HG03159 (cell line): ENCODE results near the gene SLC26A1.
"Not testable (repeated sequence)": the region's sequence is repeated elsewhere in the genome, so short reads cannot be mapped to it uniquely, and the experiment has no call there.

Experiments
- ATAC-seq: cut with Tn5 transposase; IDR thresholded peaks from one replicate; pipeline ENCODE4 v1.9.1; 2021; ENCODE audit warnings: mild to moderate bottlenecking, moderate library complexity; ENCODE audit not compliant: unreplicated experiment

The SLC26A1 gene

DNA sequence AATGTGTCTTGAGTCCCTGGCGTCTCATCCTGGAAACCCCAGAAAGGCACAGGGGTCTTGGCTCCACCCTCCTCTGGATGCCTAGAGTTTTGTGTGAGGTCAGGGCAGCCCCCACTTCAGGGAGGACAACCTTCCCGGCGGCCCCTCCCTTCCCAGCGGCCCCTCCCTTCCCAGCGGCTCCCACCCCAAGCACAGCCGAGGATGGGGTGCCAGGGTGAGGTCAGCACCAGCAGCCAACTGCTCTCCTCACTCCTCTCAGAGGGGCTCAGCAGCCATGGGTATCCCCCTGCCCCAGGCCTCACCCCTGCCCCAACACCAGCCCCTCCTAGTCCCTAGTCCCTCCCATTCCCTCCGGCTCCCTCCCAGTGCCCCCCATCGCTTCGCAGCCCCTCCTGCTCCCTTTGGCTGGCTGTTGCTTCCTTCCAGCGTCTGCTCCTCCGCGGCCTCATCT lies 37.2 kb downstream of the SLC26A1 start:
- no peak for ATAC-seq

DNA sequence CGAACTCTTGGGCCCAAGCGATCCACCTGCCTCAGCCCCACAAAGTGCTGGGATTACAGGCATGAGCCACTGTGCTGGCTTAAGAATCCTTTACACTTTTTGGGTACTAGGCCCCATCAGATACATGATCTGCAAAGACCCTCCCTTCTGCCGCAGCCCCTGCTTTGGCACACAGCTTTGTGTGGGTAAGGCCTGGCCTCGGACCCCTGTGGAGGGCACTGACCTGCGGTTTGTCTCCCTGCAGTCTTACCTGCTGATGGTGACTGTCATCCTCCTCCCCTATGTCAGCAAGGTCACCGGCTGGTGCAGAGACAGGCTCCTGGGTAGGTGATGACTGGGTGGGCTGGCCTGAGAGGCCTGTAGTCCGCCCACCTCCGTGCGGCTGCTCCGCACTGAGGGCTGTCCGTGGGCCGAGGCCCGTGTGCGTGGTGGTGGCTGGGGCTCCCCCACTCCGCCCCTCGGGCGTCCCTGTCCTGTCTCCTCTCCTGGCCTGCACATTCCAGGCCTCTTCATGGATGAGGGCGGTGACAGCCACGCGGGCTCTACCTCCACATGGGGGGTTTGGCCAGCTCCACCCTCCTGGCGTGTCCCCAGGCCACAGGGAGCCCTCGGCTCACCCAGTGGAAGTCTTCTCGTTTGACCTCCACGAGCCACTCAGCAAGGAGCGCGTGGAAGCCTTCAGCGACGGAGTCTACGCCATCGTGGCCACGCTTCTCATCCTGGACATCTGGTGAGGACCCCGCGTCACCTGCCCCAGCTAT lies 37.9 kb downstream of the SLC26A1 start:
- ATAC-seq: no peak

DNA sequence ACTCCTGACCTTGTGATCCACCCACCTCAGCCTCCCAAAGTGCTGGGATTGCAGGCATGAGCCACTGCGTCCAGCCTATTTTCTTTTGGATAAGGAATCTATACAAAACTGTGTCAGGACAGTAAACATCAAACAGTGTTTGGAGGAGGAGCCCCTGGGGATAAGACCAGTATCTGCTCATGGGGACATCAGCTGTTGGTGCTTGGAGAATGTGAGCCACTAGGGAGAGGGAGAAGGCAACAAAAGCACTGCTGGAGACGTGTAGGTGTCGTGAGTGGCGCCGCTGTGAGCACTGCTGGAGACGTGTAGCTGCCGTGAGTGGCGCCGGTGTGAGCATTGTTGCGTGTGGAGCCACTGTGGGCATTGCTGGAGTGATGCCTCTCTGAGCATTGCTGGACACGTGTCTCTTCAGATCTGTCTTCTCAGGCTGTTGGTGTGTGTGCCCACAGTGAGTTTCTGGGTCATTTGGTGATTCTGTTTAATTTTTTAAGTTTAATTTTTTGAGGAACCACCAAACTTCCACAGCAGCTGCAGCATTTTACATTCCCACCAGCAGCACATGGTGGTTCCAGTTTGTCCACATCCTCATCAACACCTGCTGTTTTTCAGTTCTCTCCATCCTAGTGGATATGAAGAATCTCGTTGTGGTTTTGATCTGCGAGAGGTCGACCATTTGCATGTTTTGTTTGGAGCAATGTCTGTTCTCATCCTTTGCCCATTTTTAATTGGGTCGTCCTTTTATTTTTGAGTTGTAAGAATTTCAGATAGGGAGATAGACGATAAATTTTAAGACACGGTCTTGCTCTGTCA lies 38.8 kb downstream of the SLC26A1 start:
- ATAC-seq: no peak

DNA sequence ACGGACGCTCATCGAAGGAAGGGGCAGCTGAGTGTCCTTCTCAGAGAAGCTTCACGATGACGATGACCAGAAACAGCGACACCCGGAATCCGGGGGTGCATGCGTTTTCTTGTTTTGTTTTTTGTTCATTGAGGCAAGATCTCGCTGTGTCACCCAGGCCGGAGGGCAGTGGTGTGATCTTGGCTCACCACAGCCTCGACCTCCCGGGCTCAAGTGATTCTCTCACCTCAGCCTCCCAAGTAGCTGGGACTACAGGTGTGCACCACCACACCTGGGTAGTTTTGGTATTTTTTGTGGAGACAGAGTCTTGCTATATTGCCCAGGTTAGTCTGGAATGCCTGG lies 39.7 kb downstream of the SLC26A1 start:
- no peak for ATAC-seq

DNA sequence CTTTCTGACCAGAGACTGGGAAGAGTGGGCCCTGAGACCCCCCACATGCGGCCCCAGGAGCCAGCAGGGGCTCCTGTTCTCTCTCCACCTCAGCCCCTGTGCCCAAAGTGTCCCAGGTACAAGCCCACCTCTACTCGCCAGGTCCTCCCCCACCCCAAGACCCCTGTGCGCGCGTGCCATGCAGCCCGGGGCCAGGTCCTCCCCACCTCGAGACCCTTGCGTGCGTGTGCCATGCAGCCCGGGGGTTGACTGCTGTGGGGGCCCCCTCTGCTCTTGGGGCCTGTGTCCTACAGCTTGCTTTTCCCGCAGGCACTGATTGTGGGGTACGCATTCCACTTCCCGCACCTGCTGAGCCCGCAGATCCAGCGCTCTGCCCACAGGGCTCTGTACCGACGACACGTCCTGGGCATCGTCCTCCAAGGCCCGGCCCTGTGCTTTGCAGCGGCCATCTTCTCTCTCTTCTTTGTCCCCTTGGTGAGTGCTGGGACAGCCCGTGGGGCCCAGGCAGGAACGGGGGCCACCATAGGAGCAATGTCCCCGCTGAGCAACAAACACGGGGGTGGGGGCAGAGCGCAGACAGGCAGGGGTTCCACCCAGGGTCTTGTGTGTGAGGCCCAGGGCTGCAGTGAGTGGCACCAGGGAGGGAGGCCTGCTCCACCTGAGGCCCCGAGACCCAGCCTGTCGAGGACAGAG lies 40.2 kb downstream of the SLC26A1 start:
- no peak for ATAC-seq

DNA sequence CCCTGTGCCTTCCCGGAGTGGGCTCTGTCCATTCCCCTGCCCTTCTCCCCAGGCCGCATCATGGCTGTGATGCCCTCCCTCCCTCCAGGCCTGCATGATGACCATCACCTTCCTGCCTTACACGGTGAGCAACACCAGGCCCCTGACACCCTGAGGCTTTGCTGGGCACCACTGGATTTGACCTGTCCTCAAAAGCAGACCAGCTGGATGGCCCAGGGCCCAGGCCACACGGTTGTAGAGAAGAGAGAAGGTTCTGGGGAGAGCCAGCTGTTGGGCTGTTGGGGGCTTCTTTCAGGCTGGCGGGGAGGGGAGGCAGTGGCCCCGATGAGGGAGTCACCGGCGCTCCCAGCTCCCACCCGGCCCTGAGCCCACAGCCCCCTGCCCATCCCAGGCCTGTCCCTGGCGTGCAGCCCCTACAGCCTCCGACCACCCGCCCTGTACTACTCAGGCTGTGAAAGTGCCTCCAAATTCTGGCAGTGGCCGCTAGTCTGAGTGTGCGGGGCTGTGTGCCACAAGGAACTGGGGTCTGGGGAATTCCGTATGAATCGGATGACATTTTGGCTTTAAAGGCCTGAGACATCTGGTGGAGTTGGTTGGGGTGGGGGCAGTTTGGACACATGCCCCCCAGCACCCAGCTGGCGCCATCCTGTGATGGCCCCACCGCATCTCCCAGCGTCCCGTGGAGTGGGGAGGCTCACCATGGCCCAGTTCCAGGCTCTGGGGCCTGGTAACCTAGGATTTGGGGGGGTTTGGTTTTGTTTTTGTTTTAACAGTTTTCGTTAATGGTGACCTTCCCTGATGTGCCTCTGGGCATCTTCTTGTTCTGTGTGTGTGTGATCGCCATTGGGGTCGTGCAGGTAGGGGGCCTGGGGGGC lies 41.4 kb downstream of the SLC26A1 start:
- no peak for ATAC-seq

DNA sequence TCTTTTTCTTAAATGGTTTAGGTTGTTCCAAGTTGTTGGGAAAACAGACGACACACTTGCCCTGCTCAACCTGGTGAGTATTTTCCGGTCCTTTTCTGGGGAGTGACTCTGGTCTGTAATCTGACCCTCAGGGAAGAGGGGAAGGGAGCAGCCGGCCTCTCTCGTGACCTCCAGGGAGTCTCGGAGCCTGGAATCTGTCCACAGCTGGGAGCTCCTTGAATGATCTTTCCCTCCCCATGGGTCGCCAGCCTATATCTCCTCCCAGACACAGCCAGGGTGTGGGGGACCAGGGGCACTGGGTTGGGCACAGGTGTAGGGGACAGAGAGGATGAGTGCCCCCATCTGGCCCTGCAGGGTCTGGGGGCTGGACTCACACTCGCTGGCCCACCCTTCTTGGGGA lies 42.0 kb downstream of the SLC26A1 start:
- no peak for ATAC-seq

DNA sequence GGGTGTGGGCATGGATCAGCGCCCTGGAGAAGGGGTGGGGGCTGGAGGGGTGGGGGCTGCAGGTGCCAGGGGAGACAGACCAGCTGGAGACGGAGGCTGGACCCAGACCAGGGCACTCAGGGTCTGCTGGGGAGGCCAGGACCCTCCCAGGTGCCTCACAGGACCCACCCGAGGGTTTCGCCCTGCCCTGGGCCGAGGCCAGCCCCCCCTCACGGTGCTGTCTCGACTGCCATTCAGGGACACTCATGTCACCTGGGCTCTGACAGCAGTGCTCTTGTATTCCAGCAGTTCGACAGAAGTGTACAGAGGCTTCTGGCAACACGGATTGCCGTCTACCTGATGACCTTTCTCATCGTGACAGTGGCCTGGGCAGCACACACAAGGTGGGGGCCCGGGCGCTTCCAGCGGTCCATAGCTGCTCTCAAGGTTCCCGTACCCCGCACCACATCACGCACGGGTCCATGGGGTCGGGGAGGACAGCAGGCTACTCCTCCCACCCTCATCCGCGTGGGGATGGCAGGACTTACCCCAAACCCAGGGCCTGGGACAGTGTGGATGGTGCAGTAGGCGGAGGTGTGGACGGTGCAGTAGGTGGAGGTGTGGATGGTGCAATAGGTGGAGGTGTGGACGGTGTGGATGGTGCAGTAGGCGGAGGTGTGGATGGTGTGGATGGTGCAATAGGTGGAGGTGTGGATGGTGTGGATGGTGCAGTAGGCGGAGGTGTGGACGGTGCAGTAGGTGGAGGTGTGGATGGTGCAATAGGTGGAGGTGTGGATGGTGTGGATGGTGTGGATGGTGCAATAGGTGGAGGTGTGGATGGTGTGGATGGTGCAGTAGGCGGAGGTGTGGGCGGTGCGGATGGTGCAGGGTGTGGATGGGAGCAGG lies 42.8 kb downstream of the SLC26A1 start:
- no peak for ATAC-seq

DNA sequence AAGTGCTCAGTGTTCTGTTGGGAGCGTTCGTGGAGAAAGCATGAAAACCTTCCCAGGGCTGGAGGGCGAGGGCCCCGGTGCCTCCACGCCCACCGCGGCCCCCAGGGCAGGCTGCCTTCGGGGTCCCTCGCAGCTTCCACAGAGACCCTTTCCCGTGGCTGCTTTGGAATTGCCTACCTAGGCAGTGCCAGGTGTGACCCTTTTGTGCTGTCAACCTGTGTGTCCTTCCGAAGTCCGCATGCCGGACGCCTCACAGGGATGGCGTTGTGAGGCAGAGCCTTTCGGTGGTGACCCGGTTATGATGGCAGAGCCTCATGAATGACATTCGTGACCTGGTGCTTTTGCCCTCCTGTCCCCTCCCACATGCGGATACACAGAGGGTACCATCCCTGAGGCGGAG lies 43.5 kb downstream of the SLC26A1 start:
- no peak for ATAC-seq

DNA sequence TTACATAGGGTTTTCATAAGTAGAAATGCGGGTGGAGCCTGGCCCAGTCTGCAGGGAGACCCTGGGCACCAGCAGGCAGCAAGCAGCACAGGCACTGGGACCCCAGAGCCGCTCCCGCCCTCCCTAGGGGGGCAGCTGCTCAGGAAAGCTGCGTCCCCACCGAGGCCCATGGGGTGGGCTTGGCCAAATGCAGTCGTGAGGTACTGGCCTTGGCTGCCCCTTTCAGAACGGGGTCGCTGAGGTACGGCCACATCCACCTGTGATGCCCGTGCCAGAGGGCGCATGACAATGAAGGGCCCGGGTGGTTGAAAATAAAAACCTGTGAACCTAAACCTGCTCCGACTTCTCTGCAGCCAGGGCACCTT lies 44.3 kb downstream of the SLC26A1 start:
- no peak for ATAC-seq

DNA sequence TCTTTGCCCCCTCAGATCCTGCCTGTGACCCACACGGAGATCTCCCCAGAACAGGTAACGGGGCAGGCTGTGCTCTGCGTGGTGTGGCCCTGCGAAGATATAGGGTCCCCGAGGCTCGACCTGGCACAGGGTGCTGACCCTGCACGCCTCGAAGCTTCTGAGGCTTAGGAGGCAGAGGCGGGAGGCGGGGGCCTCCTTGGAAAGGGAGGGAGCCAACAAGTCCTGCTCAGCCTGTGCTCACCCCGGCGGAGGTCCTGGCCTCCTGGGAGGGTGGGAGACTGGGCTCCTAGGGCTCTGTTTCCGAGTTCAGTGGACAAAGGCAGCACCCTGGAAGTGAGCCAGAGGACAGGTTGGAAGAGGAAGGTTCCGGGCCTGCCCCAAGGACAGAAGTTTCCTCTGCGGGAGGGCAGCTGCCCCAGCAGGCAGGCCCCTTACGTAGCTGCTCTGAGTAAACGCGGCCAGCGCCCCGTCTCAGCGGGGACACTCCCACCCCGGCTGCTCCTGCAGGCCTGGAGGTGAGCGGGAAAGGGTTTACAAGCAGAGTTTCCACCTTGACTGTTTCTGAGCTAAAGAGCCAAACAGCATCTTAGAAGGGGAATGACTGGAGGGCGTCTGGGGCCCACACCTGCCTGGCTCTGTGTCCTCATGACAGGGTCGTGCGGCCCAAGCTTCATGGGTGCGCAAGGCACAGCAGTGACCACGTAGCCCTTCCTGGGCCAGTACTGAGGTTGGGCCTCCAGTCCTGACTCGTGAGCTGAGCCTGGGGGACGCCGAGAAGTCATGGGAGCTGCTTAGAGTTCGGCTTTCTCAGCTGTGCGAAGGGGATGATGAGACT lies 44.9 kb downstream of the SLC26A1 start:
- no peak for ATAC-seq

DNA sequence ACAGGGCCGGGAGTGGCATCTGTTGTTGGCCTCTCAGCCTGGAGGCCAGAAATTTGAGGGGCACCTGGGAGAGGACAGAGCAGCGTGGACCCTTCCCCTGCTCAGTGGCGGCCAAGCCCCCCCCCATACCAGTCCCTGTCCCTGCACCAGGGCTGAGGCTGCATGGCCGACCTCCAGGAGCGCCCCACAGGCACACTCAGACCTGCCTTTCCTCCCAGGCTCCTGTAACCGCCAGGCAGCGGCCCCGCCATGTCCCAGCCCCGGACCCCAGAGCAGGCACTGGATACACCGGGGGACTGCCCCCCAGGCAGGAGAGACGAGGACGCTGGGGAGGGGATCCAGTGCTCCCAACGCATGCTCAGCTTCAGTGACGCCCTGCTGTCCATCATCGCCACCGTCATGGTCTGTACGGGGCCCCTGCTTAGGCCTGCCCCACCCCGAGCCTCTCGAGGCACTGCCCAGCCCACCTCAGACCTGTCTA lies 45.7 kb downstream of the SLC26A1 start:
- ATAC-seq: no peak

DNA sequence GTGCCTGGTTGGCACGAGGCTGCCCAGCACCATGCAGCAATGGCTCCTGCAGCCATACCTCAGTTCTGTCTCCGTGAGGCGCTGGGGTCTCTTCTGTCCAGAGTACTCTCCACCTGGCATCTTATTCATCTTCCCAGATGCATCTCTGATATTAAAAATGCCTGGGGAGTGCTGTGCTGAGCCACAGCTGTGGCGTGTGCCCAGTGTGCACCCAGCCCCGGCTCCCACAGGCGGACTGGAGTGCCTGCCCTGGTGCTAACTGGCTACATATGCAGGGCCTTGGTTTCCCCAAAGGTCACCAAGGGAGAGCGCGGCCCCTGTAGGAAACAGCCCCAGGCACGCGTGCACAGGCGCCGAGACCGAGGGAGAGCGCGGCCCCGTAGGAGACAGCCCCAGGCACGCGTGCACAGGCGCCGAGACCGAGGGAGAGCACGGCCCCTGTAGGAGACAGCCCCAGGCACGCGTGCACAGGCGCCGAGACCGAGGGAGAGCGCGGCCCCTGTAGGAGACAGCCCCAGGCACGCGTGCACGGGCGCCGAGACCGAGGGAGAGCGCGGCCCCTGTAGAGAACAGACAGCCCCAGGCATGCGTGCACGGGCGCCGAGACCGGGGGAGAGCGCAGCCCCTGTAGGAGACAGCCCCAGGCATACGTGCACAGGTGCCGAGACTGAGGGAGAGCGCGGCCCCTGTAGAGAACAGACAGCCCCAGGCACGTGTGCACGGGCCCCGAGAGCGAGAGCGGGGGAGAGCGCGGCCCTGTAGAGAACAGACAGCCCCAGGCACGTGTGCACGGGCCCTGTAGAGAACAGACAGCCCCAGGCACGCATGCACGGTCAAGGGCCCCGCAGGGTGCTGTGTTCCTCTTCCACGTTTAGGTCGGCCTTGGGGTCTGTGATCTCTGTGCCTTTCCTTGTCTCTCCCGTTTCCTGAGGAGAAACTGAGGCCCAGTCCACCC lies 46.4 kb downstream of the SLC26A1 start:
- no peak for ATAC-seq

DNA sequence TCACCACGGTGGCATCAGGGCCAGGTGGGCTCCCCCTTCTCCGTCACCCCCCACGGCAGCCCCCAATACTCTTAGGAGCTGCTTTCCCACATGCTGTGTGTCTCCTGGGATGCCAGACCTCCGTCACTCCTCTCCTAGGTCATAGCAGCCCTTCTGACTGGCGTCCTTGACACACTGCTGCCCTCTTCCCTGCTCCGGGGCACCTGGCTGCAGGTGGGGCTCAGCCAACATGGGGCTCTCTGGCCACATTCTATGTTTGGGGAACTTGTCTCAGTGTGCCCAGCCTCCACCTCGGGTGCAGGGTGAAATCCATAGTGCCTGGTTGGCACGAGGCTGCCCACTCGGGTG lies 47.1 kb downstream of the SLC26A1 start:
- ATAC-seq: no peak

DNA sequence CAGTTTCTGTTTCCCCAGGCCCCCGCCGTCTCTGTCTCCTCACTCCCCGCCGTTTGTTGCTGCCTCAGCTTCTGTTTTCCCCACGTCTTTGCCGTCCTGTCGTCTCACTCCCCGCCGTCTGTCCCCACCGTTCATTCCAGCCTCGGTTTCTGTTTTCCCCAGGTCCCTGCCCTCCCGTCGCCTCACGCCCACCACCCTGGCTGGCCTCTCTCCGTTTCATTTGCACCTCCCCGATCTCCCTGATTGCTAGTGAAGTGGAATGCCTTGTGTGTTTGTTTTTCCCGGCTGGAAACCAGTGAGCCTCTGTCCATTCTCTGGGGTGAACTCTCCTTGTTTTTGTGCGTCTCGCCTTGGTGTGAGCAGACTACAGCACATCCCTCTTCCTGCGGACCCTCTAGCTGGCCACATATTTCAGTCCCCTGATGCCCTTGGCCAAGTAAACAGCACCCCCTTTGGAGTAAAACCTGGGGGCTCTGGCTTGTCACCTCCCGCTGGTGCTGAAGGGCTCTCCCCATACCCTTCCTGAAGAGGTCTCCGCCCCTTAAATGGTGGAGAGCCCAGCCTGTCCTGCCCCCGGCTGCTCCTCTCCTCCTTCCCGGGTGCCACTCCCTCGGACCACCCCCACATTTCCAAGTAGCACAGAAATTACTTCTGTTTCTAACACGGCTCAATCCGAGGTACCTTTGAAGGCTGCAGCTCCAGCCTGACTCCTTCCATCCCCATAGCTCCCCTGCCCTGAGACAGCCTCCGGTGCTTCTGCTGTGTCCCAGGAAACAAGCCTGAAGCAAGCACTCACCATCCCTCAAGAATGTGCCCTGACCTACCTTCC lies 47.7 kb downstream of the SLC26A1 start:
- no peak for ATAC-seq

DNA sequence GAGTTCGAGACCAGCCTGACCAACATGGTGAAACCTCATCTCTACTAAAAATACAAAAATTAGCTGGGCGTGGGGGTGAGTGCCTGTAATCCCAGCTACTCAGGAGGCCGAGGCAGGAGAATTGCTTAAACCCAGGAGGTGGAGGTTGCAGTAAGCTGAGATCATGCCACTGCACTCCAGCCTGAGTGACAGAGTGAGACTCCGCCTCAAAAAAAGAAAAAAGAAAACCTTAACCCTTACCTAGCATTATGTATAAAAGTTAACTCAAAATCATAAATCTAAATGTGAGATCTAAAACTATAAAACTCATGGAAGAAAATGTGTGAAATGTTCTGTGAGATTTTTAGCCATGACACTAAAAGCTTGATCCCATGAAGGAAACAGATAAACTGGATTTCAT lies 53.7 kb downstream of the SLC26A1 start:
- ATAC-seq: not testable (repeated sequence)
